Globus pallidus (tissue), 1 donor: Measurements from ENCODE around the gene MSRB1.
"Not testable (repeated sequence)": the region's sequence is repeated elsewhere in the genome, so short reads cannot be mapped to it uniquely, and the experiment has no call there.

Experiments
- DNase-seq: peaks from one replicate; pipeline ENCODE4 v3.0.0-alpha.2; 2015; ENCODE audit warnings: low spot score

The MSRB1 gene

GRCh38 chr16:1938910-1939309 is 4.1 kb downstream of the MSRB1 start:
- DNase-seq, result no peak

GRCh38 chr16:1938316-1938715 is 4.7 kb downstream of the MSRB1 start:
- no peak for DNase-seq

- DNase-seq, result no peak
Observed at GRCh38 chr16:1936945-1937479, 6.0 kb downstream of the MSRB1 start.

GRCh38 chr16:1933097-1933661 is 9.8 kb downstream of the MSRB1 start:
- DNase-seq, result no peak

DNA sequence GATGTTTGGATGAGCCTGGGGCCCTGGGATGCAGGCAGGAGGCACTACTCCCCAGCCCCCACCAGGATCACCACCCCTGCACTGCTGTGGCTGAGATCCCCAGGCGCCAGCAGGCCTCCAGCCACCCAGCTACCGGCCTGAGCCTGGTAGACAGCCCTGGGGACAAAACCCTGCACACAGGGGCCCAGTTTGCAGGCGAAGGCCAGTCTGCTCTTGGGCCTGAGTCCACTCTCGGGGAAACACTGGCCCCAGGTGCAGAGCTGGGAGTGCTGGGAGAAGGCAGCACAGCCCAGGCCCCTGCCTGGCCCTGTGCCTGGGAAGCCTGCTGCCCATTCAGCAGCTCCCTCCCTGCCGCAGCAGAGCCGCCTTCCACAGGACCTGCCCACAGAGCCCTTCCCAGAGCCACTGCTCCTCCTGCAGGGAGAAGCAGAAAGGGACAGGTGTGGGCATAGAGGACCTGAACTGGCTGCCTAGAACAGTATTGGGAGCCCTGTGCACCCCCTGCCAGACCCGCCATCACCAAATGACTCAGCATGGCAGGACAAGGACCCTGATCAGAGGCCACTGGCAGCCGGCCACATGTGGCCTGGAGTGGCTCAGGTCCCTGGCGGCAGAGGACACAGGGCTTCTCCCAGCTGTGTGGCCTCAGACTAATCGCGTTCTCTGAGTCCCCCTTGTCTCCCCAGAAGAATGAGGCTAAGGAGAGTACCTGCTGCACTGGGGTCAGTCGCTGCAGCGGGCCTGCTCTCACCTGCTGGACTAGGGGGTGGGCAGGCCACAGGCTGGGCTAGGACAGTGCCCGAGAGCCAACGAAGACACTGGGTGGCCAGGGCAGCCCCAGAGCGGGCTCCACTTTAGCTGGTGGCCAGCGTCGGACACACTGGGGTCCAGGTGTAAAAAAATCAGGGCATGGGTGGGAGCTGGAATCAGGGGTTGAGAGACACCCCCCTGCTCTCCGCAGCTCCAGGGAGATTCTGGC is 10.7 kb downstream of the MSRB1 start:
- DNase-seq, result no peak

DNA sequence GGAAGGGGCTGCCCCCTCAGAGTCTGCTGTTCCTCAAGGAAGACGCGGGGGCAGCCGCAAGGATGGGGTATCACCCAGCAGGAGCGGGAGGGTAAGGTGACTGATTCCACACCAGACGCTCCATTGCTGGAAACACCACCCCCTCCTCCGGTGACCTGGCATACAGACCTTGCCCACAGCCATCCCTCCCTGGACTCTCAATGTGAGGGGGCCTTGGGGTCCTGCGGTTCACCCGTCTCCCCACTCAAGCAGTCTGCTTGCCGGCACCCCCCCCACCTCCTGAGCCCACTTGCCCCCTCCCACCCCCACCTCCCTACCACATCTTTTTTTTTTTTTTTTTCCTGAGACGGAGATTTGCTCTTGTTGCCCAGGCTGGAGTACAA is 12.7 kb downstream of the MSRB1 start:
- no peak for DNase-seq

GRCh38 chr16:1929578-1930337 is 13.2 kb downstream of the MSRB1 start:
- peak; percentile 77 for DNase-seq

GRCh38 chr16:1929105-1929504 is 13.9 kb downstream of the MSRB1 start:
- no peak for DNase-seq

- DNase-seq, result no peak
Observed at GRCh38 chr16:1926271-1926670, 16.7 kb downstream of the MSRB1 start.

DNA sequence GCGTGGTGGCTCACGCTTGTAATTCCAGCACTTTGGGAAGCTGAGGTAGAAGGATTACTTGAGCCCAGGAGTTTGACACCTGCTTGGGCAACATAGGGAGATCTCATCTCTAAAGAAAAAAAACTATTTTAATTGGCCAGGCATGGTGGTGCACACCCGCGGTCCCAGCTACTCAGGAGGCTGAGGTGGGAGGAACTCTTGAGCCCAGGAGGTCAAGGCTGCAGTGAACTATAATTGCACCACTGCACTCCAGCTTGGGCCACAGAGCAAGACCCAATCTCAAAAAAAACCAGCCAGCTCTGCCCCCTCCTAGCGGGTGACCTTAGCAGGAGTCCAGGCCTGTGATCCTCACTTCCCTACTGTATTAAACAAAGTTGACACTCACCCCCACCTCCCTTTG is 18.9 kb downstream of the MSRB1 start:
- DNase-seq, result no peak

- no peak for DNase-seq
Observed at GRCh38 chr16:1923299-1924034, 19.5 kb downstream of the MSRB1 start.

- DNase-seq, result no peak
Observed at GRCh38 chr16:1922357-1922756, 20.6 kb downstream of the MSRB1 start.

DNA sequence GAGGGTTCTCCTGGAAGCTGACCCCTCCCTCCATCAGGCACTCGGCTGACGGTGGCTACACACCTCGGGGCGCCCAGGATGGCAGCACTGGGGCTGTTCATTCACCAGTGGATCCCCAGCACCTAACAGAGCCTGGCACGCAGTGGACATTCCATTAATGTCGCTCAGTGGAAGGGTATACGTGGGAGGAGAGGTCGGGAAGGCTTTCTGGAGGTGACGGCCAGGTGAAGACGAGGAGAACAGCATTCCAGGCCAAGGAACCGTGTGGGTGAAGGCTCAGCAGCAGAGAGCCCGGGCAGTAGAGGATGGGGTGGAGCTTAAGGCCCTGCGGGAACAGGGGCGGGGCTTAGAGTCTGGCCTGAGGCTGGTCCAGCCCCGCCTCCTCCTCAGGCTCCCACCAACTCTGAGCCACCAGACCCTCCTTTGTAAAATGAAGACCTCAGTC is 22.2 kb downstream of the MSRB1 start:
- no peak for DNase-seq

GRCh38 chr16:1920122-1920521 is 22.9 kb downstream of the MSRB1 start:
- not testable (repeated sequence) for DNase-seq

DNA sequence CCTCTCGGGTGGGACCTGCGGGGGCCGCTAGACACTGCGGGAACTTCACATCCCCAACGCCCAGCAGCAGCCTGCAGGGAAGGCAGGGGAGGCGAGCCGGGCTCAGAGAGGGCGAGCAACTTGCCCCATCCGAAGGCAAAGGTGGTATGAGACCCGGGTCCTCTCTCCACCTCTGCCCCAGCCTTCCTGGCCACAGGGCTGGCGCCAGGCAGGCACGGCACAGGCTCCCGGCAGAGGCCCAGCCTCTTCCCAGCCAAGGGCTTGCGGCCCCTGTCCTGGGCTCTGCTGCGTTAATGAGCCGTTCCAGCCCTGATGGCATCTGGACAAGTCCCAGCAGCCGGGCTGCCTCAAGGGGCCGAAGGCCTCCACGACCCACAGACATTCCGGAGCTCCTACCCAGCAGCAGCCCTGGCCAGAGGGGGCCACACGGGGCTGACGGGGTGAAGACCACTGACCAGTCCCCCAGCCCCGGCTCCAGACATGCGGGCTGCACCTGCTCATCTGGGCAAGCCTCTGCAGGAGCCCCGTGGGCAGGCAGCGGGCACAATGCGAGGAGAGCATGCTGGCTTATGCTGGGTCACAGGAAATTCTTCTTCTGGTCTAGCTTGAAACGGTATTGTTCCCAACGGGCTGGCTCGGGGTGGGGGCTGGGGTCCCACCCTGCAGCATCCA is 23.5 kb downstream of the MSRB1 start:
- DNase-seq, result no peak

- no peak for DNase-seq
Observed at GRCh38 chr16:1918351-1919326, 24.4 kb downstream of the MSRB1 start, which contains the start of gene HS3ST6. Gene HS3ST6 (minus strand): TSS chr16:1918415. CDS start chr16:1918323, 92 bp downstream.

- DNase-seq, result no peak
Observed at GRCh38 chr16:1917665-1918350, 25.2 kb downstream of the MSRB1 start.

DNA sequence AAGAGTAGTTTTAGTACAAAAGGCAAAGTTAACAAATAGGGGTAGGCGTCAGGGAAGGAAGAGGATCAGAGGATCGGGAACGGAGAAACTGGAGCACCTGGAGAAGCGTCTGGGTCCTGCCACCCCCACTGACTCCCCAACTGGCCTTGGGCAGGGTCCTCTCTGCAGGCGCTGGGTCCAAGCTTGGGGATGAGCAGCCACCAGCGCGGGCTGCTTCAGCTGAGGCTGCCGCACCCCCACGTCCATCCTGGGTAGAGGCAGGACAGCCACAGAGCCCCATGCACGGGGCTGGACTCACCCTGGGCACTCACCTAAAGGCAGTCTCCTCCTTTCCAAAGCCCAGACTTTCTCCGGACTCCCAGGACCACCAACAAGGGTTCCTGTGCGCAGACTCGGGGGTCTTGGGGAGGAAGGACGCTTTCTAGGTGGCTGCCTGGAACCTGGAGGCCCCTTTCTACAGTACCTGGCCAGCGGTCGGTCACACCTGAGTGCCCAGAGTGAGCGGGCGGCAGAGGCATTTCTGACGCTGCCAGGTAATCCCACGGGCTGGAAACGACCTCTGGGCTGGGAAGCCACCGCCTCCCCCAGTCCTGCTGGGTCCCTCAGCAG is 25.8 kb downstream of the MSRB1 start:
- DNase-seq, result no peak

DNA sequence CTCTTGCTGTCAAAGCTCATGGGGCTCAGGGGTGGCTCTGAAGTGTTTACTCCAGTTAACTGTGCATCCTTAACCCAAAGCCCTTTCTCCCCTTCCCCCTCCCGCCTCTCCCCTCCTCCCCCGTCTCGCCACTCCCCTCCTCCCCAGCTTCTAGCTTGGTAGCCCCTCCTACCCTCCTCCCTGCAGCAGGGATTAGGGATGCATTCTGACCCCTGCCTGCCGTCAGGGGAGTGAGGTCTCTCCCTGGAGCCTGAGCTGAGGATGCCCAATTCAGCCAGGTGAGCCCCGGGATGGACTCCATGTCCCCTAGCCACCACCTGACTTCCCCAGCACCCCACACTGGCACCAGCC is 26.4 kb downstream of the MSRB1 start:
- no peak for DNase-seq
